EH (cell line): ENCODE measurements around the gene LEUTX.
"Not testable (repeated sequence)": the region's sequence is repeated elsewhere in the genome, so short reads cannot be mapped to it uniquely, and the experiment has no call there.

ENCODE experiments used
- DNase-seq: peaks from one replicate; pipeline ENCODE4 v3.0.0-alpha.2; 2015; ENCODE audit warnings: low read depth

LEUTX gene

DNA sequence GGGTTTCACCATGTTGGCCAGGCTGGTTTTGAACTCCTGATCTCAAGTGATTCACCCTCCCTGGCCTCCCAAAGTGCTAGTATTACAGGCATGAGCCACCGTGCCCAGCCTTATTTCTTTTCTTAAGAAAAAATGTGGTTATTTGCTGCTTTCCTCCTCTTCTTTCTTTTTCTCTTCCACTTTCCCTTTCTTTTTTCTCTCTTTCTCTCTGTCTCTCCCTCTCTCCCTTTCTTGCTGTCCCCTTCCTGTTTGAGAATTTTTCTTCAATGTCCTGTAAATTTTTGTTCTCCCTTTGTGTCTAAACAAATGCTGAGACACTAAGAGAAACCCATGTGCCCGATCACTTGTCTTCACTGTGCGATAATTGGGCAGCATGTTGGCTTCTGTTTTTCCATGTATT is 2.2 kb downstream of the LEUTX start:
- no peak for DNase-seq

DNA sequence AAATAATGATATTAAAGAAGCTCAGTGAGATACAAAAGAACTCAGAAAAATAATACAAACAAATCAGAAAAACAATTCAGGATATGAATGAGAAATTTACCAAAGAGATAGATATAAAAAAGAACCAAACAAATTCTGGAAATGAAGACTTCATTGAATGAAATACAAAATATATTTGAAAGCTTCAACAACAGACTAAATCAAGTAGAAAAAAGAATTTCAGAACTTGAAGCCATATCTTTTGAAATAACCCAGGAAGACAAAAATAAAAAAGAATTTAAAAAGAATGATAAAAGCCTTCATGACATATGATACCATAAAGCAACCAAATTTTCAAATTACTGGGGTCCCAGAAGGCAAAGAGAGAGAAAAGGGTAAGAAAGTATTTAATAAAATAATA is 9.6 kb downstream of the LEUTX start:
- DNase-seq, result no peak

GRCh38 chr19:39792999-39793546 is 14.4 kb downstream of the LEUTX start:
- peak; percentile 78 for DNase-seq

DNA sequence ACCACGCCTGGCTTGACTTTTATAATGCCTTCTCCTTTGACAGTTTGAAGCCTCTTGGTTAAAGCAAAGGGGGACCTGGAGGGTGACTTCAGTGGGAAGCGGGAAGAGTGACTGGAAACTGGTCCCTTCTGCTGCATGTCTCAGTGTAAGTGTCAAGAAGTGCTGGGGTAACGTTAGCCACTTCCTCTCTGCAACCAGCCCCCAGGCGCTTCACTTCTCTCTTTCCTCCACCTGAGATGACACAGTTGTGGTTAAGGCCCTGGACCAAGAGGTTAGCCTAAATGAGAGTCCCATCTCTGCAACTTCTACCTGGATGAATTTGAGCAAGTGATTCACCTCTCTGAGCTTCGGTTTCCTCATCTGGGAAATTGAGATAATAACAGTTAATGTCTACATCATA is 16.3 kb downstream of the LEUTX start:
- no peak for DNase-seq

DNA sequence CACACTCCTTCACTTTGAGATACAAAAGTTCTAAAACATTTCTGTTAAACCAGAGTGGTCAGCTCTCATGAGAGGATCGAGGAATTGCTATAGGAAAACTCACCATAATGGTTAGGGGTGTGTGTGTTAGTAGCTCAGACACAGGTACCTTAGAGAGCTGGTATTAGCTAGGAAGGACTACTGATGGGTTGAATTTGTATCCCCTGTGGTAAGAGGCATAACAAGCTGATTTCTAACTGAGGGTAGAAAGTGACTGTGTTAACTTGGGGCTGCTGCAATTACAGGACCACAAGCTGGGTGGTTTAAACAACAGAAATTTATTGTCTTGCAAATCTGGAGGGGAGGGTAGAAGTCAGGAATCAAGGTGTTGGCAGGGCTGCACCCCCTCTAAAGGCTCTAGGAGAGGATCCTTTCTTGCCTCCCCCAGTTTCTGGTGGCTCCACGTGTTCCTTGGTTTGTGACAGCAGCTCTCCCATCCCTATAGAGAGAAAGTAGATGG is 17.4 kb downstream of the LEUTX start:
- DNase-seq, result no peak

DNA sequence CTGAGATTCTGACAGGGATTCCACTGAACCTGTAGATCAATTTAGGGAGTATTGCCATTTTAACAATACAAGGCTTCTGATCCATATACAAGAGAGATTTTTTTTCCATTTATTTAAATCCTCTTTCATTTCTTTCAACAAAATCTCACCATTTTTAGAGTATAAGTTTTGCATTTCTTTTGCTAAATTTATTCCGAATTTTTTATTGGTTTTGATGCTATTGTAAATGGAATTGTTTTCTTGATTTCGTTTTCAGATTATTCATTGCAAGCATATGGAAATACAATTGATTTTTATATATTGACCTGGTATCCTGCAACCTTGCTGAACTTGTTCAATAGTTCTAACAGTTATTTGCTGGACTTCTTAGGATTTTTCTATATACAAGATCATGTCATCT is 18.4 kb downstream of the LEUTX start:
- DNase-seq, result no peak

DNA sequence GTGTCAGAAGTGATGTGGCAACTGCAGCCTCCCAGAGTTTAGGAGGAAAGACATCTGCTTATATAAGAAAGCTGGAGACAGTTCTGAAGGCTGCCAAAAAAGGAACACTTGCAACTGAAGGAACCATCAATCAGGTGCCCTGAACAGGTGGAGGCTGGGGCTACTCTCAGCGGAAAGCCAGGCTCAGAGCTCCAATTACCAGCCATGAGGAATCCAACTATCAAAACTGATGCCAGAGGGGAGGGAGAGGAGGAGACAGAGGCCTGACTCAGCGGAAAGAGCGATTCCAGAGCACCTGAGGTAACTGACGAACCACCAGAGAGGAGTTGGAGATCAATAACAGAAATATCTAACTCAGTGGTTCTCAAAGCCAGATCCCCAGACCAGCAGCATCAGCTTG is 24.3 kb downstream of the LEUTX start:
- DNase-seq, result no peak

DNA sequence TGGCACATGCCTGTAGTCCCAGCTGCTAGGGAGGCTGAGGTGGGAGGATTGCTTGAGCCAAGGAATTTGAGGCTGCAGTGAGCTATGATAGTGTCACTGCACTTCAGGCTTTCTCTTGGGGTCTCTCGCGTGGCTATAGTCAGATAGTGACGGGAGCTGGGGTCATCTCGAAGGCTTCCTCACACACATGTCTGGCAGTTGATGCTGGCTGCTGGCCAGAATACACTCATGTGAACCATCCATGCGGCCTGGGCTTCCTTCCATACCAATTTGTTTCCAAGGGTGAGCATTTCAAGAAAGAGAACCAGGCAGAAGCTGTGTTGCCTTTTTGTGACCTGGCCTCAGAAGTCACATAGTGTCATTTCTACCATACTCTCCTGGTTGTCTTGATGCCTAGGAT is 26.4 kb downstream of the LEUTX start:
- peak; percentile 8 for DNase-seq

DNA sequence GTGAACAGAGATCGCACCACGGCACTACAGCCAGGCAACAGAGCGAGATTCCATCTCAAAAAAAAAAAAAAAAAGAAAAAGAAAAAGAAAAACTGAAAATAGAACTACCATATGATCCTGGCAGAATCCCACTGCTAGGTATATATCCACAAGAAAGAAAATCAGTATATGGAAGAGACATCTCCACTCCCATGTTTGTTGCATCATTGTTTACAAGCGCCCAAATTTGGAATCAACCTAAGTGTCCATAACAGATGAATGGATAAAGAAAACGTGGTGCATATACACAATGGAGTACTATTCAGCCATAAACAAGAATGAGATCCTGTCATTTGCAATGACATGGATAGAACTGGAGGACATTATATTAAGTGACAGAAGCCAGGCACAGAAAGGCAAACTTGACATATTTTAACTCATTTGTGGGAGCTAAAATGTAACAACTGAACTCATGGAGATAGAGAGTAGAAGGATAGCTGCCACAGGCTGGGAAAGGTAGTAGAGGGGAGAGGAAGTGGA is 29.3 kb downstream of the LEUTX start:
- DNase-seq, result no peak

DNA sequence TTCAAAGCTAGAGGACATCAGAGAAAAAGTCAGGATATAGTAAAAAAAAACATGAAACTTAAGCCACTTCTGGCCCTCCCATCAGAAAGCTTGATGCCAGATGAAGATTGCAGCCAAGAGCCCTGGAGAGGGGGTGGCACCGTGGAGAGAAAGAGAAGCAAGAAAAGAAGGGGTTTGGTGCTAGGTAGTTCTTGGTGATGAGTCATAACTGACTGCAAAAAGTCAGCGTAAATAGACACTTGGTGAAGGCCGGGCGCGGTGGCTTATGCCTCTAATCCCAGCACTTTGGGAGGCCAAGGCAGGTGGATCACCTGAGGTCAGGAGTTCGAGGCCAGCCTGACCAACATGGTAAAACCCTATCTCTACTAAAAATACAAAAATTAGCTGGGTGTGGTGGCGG is 30.0 kb downstream of the LEUTX start:
- DNase-seq, result not testable (repeated sequence)

GRCh38 chr19:39809368-39809767 is 30.7 kb downstream of the LEUTX start:
- no peak for DNase-seq

GRCh38 chr19:39810424-39810823 is 31.8 kb downstream of the LEUTX start:
- DNase-seq, result no peak

GRCh38 chr19:39811064-39811463 is 32.4 kb downstream of the LEUTX start:
- DNase-seq, result no peak

GRCh38 chr19:39813264-39813993 is 34.8 kb downstream of the LEUTX start:
- no peak for DNase-seq

GRCh38 chr19:39814111-39814510 is 35.5 kb downstream of the LEUTX start:
- not testable (repeated sequence) for DNase-seq

DNA sequence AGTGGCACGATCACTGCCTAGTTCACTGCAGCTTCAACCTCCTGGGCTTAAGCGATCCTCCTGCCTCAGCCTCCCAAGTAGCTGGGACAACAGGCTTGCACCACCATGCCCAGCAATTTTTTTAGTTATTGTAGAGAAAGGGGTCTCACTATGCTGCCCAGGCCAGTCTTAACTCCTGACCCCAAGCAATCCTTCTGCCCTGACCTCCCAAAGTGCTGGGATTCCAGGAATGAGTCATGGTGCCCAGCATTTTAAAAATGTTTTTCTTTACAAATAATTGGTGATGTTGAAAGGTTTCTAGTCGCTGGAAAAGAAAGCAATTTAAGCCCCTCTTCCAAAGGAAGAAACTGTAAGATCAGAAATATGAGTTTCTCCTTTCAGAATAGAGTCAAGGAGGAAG is 35.9 kb downstream of the LEUTX start:
- peak; percentile 44 for DNase-seq

DNA sequence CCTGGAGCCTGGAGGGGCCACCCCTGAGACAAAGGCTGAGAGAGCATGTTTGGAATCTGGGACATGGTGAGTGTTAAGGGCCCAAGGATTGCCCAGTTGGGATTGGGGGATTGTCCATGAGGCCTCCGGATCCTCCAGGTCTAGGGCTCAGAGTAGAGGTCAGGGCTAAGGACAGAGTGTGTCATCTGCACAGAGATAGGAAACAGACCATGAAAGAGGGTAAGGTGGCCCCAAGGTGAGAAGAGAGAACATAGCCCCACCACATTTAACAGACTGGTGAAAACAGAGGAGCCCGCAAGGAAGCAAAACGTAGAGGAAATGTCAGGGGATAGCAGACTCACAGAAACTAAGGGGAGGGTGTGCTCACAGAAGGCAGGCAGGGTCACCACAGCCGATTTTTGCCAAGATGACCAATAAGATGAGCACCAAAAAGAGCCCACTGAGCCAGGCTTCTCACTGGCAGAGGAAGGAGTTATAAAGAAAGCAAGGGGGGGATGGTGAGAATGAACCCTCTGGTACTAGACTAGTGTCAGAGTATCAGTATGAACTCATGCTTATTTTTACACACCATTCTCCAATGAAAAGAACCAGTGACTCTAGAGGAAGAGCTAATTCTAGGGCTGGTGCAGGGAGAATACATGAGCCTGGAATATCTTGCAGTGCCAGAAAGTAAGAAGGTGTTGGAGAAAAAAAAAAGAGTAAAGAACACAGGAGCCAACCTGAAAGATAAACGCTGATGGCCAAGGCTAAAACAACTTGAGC is 37.8 kb downstream of the LEUTX start:
- DNase-seq, result no peak

DNA sequence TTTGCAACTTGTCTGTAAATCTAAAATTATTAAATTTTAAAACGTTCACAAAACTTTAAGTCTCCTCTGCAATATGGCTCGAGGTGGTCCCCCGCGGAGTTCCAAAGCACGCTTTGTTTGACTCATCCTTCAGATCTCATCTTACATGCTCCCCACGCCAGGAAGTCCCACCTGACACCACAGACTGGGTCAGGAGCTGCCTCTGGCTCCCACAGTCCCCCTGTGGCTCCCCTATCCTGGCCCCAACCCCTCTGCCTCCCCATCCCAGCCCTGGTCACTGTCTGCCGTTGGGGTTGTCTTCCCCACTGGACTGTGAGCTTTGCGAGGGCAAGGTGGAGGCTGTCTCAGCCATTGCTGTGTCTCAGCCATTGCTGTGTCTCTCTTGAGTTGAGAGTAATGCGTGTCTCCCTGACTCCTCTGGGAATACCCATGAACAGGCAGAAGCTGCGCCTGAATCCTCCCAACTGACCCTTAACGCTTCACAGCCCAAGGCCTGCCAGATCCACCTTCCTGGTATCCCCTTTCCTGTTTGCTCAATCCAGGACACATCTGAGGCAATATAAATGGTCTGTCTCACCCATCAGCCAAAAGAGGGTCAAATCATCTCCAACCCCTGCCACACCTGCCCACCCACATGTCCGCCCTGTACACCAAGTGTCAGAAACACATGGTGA is 39.4 kb downstream of the LEUTX start:
- no peak for DNase-seq

DNA sequence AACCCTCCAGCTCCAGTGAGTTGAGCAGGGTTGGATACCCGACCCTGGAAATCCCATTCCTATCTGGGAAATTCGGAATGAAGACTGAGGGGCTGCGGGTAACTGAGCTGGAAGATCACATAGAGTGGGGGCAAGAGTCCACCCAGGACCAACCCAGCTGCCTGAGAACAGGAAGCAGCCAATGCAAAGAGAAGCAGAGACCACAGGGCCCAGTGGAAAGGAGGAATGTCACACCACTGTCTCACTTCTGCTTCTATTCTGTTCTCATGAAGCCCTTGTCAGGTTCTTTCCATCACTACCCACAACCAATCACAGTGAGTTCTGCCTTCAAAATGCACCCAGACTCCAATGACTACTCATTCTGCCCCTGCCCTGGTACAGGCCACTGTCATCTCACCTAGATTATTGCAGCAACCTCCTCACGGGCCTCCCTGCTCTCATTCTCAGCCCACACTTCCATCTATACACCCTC is 40.0 kb downstream of the LEUTX start:
- DNase-seq, result no peak

GRCh38 chr19:39819786-39820185 is 41.1 kb downstream of the LEUTX start:
- no peak for DNase-seq

DNA sequence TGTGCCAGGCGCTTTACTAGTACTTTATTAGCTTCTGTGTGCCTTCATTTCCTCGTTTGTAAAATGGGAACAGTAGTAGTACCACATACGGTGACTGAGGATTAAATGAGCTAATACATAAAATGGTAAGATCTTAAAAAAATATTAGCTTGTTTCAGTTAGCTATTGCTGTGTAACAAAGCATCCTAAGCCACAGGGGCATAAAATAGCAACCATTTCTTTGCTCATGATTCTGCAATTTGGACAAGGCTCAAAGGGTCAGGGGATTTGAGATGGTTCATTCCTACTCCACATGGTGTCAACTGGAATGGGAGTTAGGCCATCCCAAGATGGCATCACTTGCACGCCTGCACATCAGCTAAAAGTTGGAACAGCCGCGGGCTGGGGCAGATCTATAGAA is 42.0 kb downstream of the LEUTX start:
- no peak for DNase-seq

DNA sequence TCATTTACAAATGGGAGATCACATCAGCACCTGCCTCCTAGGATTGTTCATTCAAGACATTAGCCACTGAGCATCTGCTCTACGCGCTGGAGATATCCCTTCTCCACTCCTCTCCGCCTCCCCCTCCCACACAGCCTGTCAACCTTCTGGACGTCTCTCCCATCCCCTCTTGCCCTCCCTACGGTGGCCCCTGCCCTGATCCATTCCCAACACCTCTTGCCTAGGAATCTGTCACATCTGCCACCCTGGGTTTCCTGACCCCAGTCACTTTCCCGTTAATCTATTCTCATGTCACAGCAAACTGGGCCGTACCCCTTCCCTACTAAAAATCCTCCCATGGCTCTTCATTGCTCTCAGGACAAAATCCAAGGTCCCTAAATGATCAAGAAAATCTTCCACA is 45.0 kb downstream of the LEUTX start:
- no peak for DNase-seq
